HEK293T (cell line): ENCODE measurements around the gene HSPA12A.

Experiments used
- FOXK2 ChIP-seq: fragments of 450-650 bp; IDR thresholded peaks from 2 replicates; pipeline ENCODE4 v1.6.1; 2016; ENCODE audit warnings: mild to moderate bottlenecking
- LEF1 ChIP-seq: fragments of 450-650 bp; IDR thresholded peaks from 2 replicates; pipeline ENCODE4 v1.6.1; 2017; ENCODE audit warnings: mild to moderate bottlenecking, borderline replicate concordance
- NFRKB ChIP-seq: fragments of 450-650 bp; IDR thresholded peaks from 2 replicates; pipeline ENCODE4 v1.6.1; 2016; ENCODE audit warnings: mild to moderate bottlenecking, moderate library complexity
- SP1 ChIP-seq: fragments of 450-650 bp; IDR thresholded peaks from 2 replicates; pipeline ENCODE4 v1.6.1; 2017
- TARDBP ChIP-seq: fragments of 450-650 bp; IDR thresholded peaks from 2 replicates; pipeline ENCODE4 v1.6.1; 2016

- TF ChIP-seq FOXK2: no peak
- no peak for TF ChIP-seq NFRKB
- TF ChIP-seq LEF1: no peak
- no peak for TF ChIP-seq TARDBP
- TF ChIP-seq SP1: no peak
Observed at GRCh38 chr10:116676118-116676517, 66.2 kb downstream of the HSPA12A start.
